Mammary epithelial cell (primary cell): ENCODE results near the gene PLPP3.

Experiments used
- CTCF ChIP-seq, 2 donors: IDR thresholded peaks in 1 of 2; conservative IDR thresholded peaks in 1 of 2; 2 replicates each; pipeline ENCODE4 v1.5.1; 2011 to 2012; ENCODE audit warnings: inconsistent platforms in 2 of 2, low read length in 2 of 2, mild to moderate bottlenecking in 2 of 2, control low read depth in 1 of 2, low read depth in 1 of 2; ENCODE audit not compliant: insufficient read depth in 1 of 2; ENCODE audit errors: extremely low read depth in 1 of 2
- EZH2 ChIP-seq: IDR thresholded peaks from 2 replicates; pipeline ENCODE4 v1.6.1; 2012; ENCODE audit warnings: low read length, inconsistent platforms, borderline replicate concordance

GRCh38 chr1:56511364-56511763 is 68.0 kb downstream of the PLPP3 start:
- TF ChIP-seq CTCF (conservative IDR thresholded peaks at IDR 0.05 in 1 of 2, IDR thresholded peaks at IDR 0.05 in 1 of 2; ENCODE audit: extremely low read depth in 1 of 2, insufficient read depth in 1 of 2, low read depth in 1 of 2, low read length in 2 of 2) (no peak), EZH2 (no peak)
